T-helper 17 cell (primary cell): ENCODE data around the gene SHROOM3. TPM values are rescaled to one million over a fixed set of nuclear protein-coding genes. Genes with fewer than 3 reads are reported as not detected.

Experiments
- ATAC-seq: fragments of 150-1000 bp; cut with Tn5 transposase; 2 replicates; pipeline ENCODE4 v1.10.0; 2021; ENCODE audit warnings: mild to moderate bottlenecking, moderate library complexity
- DNase-seq, 3 donors: peaks; one replicate each; pipeline versions ENCODE4 v3.0.0 to v3.0.0-alpha.2; 2020 to 2021
- H3K9me3 ChIP-seq: one replicate; pipeline ENCODE4 v1.7.0; 2013; ENCODE audit warnings: low read length, mild to moderate bottlenecking; ENCODE audit not compliant: control insufficient read depth, poor library complexity, severe bottlenecking
- H3K27ac Mint-ChIP-seq: one replicate; pipeline ENCODE4 v1.8.0; 2022; ENCODE audit warnings: mild to moderate bottlenecking, moderate library complexity, mixed read lengths
- H3K27me3 Mint-ChIP-seq: one replicate; pipeline ENCODE4 v1.8.0; 2022; ENCODE audit warnings: mixed read lengths
- H3K36me3 Mint-ChIP-seq: one replicate; pipeline ENCODE4 v1.8.0; 2022; ENCODE audit warnings: low read depth, mixed read lengths
- H3K4me1 Mint-ChIP-seq: one replicate; pipeline ENCODE4 v1.8.0; 2022; ENCODE audit warnings: mild to moderate bottlenecking, mixed read lengths
- H3K4me3 Mint-ChIP-seq: one replicate; pipeline ENCODE4 v1.8.0; 2022; ENCODE audit warnings: mild to moderate bottlenecking, moderate library complexity, mixed read lengths
- total RNA-seq, 4 donors: library from RNA in 2 of 4; stranded (reverse) in 2 of 4; gene quantifications; one replicate each; pipeline ENCODE4 v1.2.3 and lab custom pipeline; 2022 to 2026

SHROOM3 gene
- total RNA-seq, 2 donors from 2014 or later = not detected

DNA sequence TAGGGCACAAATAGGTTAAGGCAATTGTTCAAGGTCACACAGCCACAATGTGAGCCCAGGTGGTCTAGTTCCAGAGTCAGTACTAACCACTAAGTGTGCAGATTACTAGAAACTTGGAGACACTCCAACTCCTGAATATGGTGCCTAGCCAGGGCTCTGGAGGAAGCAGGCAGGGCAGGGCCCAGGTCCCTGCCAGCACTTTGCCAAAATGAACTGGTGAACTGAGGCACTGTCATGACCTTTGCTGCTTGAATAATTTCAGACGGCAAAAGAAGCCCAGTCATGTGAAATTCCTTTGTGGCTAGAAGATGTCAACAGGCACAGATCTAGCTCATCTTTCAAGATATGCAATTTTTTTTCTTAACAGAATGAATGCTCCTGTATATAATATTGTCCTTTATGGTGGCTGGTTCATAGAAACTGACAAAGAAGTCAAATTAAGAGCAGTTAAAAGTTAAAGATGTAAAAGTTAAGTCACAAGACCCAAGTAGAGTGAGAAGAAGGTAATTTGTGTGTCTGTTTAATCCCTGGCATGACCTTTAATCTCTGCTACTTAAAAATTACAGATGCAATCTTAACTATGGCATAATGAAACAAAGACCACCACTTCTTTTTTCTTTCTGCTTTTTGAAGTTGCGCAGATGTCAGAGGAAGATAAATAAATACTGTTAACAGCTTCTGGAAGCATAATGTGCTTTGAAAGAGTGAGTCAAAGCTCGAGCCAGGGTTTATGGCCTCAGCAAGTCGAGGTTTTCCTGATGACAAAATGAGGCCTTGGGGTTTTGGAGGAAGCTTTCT, 54.1 kb downstream of the SHROOM3 start:
- H3K27me3 Mint-ChIP-seq = peaks cover 21% of the 10 kb centered on the region
- H3K4me3 Mint-ChIP-seq = no peak overlapping the region
- no peaks in the 10 kb centered on the region for H3K9me3 ChIP-seq
- H3K4me1 Mint-ChIP-seq = peaks cover 3% of the 10 kb centered on the region
- H3K36me3 Mint-ChIP-seq = no peaks in the 10 kb centered on the region
- ATAC-seq (no peak), DNase-seq (no peak)
- no peak overlapping the region for H3K27ac Mint-ChIP-seq

DNA sequence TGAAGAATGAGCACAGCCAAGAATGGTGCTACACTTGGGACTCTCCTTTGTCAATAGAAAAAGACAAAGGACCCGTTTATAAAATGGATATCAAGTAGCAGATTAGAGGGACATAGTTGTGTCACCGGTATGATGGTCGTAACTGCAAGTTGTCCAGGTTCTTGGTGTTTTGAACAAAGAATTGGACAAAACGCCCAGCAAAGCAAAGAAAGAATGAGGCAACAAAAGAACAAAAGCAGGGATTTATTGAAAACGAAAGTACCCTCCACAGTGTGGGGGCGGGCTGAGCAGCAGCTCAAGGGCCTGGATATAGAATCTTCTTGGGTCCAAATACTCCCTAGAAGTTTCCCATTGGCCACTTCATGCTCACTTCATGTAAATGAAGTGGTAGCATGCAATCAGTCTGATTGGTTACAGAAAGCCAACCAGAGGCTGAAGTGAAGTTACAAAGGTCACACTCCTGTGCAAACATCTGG, 54.7 kb downstream of the SHROOM3 start:
- ATAC-seq (no peak), DNase-seq (no peak)
- no peaks in the 10 kb centered on the region for H3K9me3 ChIP-seq
- Mint-ChIP-seq H3K27ac (no peak overlapping the region), H3K36me3 (no peaks in the 10 kb centered on the region), H3K4me1 (peaks cover 3% of the 10 kb centered on the region), H3K4me3 (no peak overlapping the region), H3K27me3 (peaks cover 26% of the 10 kb centered on the region)

DNA sequence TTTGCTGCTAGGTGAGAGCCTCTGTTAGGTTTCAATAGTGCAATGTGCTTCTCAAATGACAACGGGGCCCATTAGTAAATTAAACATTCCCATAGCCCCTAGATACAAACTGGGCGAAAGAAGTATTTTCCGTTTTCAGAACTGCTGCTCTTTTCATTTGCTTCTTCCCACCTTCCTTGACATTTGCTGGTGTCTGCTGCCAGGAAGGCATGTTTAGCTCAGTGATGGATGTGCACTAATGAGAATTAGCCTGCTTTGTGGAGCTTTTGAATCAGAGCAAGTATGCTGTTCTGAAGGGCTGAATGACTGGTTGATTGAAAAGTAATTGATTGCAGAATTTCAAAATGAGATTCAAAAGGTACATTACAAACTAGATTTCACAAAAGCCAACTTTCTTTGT, 57.0 kb downstream of the SHROOM3 start:
- DNase-seq (no peak), ATAC-seq (no peak)

DNA sequence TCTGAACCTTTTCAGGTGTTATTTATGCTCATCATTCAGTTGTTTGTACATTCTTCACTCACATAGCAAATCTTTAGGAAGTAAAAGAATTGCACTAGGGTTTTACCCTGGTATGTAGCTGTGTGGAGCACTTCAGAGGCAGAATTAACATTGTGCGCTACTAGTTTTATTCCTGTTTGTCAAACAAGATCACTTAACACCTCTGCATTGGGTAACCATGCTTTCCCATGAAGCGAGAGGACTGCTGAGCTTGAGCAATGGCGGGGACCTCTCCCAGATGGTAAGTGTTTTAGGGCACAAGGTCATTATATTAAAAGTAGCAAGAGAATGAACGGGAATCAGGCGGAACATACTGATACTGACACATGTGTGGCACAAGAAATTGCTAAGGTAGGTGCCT, 59.2 kb downstream of the SHROOM3 start:
- DNase-seq (no peak), ATAC-seq (no peak)
- H3K27me3 Mint-ChIP-seq = peaks cover 42% of the 10 kb centered on the region
- no peak overlapping the region for H3K27ac Mint-ChIP-seq
- no peaks in the 10 kb centered on the region for H3K9me3 ChIP-seq
- H3K36me3 Mint-ChIP-seq = peaks cover 3% of the 10 kb centered on the region
- no peak overlapping the region for H3K4me3 Mint-ChIP-seq
- peaks cover 5% of the 10 kb centered on the region for H3K4me1 Mint-ChIP-seq

More for the DNA sequence above, 57.0 kb downstream of the SHROOM3 start:
- H3K4me3 Mint-ChIP-seq = no peak overlapping the region
- H3K36me3 Mint-ChIP-seq = peaks cover 3% of the 10 kb centered on the region
- H3K9me3 ChIP-seq = no peaks in the 10 kb centered on the region
- H3K27me3 Mint-ChIP-seq = peaks cover 39% of the 10 kb centered on the region
- no peak overlapping the region for H3K27ac Mint-ChIP-seq
- H3K4me1 Mint-ChIP-seq = peaks cover 3% of the 10 kb centered on the region

DNA sequence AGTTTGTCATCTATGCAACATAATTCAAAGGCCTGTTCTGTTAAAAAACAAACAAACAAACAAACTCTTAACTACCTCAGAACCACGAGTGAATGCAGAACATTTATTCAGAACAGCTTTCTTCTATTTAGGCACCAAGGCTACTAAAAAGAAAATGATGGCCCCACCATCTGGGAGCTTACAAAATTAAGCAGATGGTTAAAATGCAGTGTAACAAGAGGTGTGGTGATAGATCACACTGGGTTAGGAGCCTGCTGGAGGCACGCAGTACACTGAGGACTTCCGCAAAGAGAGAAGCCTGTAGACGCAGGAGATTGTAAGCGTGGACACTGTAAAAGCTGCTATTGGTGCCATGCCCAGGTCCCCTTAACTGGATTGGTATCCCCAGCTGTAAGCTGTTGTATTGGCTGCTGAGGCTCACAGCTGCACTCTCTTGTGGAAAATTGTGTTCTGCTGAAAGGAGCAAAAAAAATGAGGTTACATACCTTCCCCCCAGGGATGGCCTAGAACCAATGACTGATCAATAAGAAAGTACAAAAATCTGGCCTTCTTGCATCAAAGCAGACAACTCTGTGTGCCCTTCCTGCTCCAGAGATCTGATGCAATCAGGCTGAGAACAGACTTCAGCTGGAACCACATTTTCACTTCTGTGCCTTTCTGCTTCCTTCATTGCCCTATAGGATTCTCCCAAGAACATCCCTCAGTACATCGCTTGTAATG, 60.0 kb downstream of the SHROOM3 start:
- no peak for DNase-seq
- H3K4me3 Mint-ChIP-seq = no peak overlapping the region
- no peaks in the 10 kb centered on the region for H3K9me3 ChIP-seq
- peaks cover 3% of the 10 kb centered on the region for H3K4me1 Mint-ChIP-seq
- peaks cover 42% of the 10 kb centered on the region for H3K27me3 Mint-ChIP-seq
- H3K36me3 Mint-ChIP-seq = peaks cover 3% of the 10 kb centered on the region
- ATAC-seq = no peak
- H3K27ac Mint-ChIP-seq = no peak overlapping the region

DNA sequence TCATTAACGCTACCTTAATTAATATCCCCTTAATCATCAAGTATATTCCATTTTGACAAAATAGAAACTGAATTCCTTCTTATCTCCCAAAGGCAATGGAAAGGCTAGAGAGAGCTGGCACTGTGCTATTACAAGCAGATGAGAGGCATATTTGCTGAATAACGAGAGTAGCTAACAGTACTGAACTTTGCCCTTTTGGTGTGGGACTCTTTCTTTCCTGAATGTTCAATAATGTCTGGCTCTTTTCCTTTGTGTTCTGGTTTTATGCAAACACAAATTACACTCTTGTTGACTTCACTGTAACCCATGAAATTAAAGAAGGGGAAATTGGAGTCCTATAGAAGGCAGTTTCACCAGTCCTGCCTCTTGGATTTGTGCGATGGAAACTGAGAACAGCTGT, 63.5 kb downstream of the SHROOM3 start:
- Mint-ChIP-seq H3K27me3 (peaks cover 60% of the 10 kb centered on the region), H3K36me3 (peaks cover 3% of the 10 kb centered on the region), H3K27ac (no peak overlapping the region), H3K4me3 (no peak overlapping the region), H3K4me1 (peaks cover 4% of the 10 kb centered on the region)
- DNase-seq = no peak
- no peaks in the 10 kb centered on the region for H3K9me3 ChIP-seq
- no peak for ATAC-seq

DNA sequence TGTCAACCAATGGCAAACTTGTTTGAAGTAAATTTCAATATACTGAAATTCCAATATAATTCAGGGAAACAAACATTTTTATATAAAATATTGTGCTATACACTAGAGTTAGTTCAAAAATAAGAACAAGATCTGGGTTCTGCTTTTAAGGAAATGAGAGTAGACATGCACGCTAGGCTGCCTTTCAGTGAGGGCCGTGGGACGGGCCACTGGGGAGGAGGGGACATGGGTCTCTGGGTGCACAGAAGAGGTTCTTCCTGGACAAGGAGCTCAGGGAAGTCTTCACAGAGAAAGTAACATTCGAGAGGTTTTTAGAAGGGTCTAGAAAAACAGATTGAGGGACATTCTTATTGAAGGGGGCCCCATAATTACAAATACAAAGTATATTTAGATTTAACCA, 64.4 kb downstream of the SHROOM3 start:
- no peak for DNase-seq
- Mint-ChIP-seq H3K27ac (no peak overlapping the region), H3K27me3 (peaks cover 58% of the 10 kb centered on the region), H3K4me1 (peaks cover 4% of the 10 kb centered on the region), H3K4me3 (no peak overlapping the region), H3K36me3 (peaks cover 3% of the 10 kb centered on the region)
- no peaks in the 10 kb centered on the region for H3K9me3 ChIP-seq
- peak; percentile 41 for ATAC-seq

DNA sequence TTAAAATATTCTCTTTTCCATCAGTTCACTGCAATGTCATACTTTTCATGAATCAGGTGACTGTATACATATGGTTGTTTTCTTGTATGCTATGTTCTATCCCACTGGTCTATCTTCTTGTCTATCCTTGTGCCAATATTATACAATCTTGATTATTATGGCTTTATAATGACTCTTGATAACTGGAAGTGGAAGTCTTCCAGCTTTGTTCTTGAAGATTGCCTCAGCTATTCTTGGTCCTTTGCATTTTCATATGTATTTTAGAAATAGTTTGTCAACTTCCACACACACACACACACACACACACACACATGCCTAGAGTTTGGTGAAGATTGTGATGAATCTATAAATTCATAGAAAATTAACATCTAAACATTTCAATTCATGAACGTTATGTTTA, 67.9 kb downstream of the SHROOM3 start:
- H3K27ac Mint-ChIP-seq = no peak overlapping the region
- H3K4me1 Mint-ChIP-seq = peaks cover 5% of the 10 kb centered on the region
- no peak overlapping the region for H3K4me3 Mint-ChIP-seq
- peaks cover 39% of the 10 kb centered on the region for H3K27me3 Mint-ChIP-seq
- no peak for ATAC-seq
- no peak for DNase-seq
- no peaks in the 10 kb centered on the region for H3K36me3 Mint-ChIP-seq
- H3K9me3 ChIP-seq = no peaks in the 10 kb centered on the region

DNA sequence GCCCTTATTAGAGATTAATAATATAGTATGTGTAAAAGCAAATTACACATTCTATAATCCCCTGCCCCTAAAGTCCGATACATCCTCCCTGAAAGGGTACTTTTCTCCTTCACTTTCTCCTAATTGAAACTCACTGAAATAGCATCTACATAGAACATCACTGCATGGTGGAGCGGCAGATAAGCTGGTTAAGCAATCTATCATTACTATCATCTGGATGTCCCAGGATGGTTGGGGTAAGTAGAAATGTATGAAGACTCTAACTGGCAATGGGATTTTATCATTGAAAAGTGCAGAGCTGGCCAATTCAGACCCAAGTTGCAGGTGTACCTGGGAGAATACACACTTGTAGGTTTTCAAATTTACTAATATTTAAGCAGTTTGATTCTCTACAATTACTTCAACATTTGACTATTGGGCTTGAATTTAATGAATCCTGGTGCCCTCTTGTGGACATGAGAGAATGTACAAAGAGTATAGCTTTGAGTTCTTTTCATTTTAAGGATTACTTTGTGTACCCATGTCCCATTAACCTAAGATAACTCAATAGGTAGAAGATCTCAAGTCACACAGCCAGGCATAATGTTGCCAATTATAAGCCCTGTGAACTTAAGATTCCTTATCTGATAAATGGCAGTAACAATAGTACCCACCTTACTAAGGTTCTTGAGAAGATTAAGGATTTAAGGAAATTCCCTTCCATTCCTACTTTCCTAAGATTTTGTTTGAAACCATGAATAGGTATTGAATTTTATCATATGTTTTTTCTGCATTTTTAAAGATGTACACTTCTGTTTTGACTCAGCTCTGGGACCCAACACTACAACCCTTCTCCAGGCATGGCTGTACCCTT, 69.8 kb downstream of the SHROOM3 start:
- DNase-seq = no peak
- peak; percentile 44 for ATAC-seq
- Mint-ChIP-seq H3K36me3 (no peaks in the 10 kb centered on the region), H3K27me3 (peaks cover 39% of the 10 kb centered on the region), H3K4me1 (peaks cover 4% of the 10 kb centered on the region), H3K27ac (no peak overlapping the region), H3K4me3 (no peak overlapping the region)
- no peaks in the 10 kb centered on the region for H3K9me3 ChIP-seq

DNA sequence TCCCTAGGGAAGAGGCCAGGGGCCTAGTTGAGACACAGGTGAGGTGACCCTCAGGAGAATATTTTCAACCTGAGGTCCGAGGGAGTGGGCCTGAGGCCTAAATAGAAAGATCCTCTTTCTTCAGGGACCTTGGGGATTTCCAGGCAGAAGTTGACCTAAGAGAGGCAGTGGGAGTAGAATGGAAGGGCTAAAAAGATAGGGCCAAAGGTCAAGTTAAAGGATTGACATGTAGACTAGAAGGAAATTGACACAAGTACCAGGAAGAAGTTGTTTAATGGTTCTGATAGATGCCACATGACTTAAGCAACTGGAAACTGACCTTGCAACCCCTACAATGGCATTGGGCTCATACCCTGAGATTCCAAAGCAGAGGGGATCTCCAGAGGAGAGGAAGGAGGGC, 76.9 kb downstream of the SHROOM3 start:
- ATAC-seq (no peak), DNase-seq (no peak)
- H3K4me3 Mint-ChIP-seq = no peak overlapping the region
- peaks cover 2% of the 10 kb centered on the region for H3K36me3 Mint-ChIP-seq
- no peaks in the 10 kb centered on the region for H3K9me3 ChIP-seq
- H3K27ac Mint-ChIP-seq = no peak overlapping the region
- H3K27me3 Mint-ChIP-seq = peaks cover 20% of the 10 kb centered on the region
- peaks cover 2% of the 10 kb centered on the region for H3K4me1 Mint-ChIP-seq

DNA sequence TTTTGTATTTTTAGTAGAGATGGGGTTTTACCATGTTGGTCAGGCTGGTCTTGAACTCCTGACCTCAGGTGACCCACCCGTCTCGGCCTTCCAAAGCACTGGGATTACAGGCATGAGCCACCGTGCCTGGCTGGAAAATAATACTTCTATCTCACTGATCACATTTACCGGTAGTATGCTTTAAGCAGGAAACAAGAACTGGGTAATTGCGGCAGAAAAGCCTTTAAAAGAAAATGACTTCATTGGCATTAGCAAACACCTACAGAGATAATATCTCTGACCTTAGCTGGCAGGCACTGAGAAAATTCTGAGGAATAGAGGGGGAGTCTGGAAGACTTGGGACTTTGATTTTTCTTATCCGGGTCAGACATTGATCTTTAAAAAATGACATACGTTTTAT, 78.5 kb downstream of the SHROOM3 start:
- H3K27ac Mint-ChIP-seq = no peak overlapping the region
- H3K4me1 Mint-ChIP-seq = peaks cover 2% of the 10 kb centered on the region
- no peak overlapping the region for H3K4me3 Mint-ChIP-seq
- H3K9me3 ChIP-seq = no peaks in the 10 kb centered on the region
- H3K27me3 Mint-ChIP-seq = peaks cover 20% of the 10 kb centered on the region
- H3K36me3 Mint-ChIP-seq = peaks cover 2% of the 10 kb centered on the region
- ATAC-seq = no peak
- DNase-seq = no peak

DNA sequence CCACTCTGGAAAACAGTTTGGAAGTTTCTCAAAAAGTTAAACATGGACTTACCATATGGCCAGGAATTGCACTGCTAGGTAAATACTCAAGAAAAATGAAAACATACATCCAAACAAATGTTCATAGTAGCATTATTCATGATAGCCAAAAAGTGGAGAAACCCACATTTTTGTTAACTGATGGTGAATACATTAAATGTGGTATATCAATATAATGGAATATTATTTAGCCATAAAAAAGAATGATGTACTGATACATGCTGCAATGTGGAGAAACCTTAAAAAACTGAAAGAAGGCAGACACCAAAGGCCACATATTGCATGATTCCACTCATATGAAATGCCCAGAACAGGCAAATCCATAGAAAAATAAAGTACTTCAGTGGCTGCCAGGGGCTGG, 79.1 kb downstream of the SHROOM3 start:
- Mint-ChIP-seq H3K4me1 (peaks cover 2% of the 10 kb centered on the region), H3K36me3 (peaks cover 2% of the 10 kb centered on the region), H3K27me3 (peaks cover 20% of the 10 kb centered on the region), H3K27ac (no peak overlapping the region), H3K4me3 (no peak overlapping the region)
- no peak for DNase-seq
- no peaks in the 10 kb centered on the region for H3K9me3 ChIP-seq
- ATAC-seq = no peak
